Left lobe of liver (tissue), 2 donors: Measurements from ENCODE around the gene CENPU. TPM values are rescaled to one million over a fixed set of nuclear protein-coding genes. Genes with fewer than 3 reads are reported as not detected.

ENCODE experiments used
- ATAC-seq: fragments of 200-7000 bp; cut with Tn5 transposase; one replicate; pipeline ENCODE4 v1.9.1; 2020; ENCODE audit warnings: mild to moderate bottlenecking, moderate library complexity
- DNase-seq: peaks from one replicate; pipeline ENCODE4 v3.0.0-alpha.2; 2020; ENCODE audit warnings: low spot score
- total RNA-seq: library from RNA; stranded (reverse); gene quantifications from one replicate; pipeline ENCODE4 v1.2.1, GENCODE V29; 2021
- donor health status: DM: no; HTN: no; CAD: no; lungs with moderate emphysema.
- donor health status: DM: no; HTN: yes; CAD: no.

CENPU gene
- total RNA-seq, 1 donor from 2014 or later = 1.6 TPM

DNA sequence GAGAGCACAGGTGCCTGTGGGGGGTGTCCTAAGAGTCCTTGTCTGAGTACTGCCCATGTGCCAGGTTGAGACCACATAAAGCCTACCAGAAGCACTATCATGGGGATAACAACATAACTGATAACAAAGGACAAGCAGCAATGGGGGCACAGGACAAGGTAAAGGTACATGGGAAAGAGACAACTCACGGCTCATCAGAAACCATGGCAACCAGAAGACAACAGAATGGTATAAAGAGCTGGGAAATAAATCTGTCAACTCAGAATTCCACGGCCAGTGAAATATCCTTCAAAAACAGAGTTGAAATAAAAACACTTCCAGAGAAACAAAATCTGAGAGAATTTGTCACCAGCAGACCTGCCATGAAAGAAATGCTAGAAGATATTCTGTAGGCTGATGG lies 20.0 kb downstream of the CENPU start:
- ATAC-seq = no peak
- no peak for DNase-seq

DNA sequence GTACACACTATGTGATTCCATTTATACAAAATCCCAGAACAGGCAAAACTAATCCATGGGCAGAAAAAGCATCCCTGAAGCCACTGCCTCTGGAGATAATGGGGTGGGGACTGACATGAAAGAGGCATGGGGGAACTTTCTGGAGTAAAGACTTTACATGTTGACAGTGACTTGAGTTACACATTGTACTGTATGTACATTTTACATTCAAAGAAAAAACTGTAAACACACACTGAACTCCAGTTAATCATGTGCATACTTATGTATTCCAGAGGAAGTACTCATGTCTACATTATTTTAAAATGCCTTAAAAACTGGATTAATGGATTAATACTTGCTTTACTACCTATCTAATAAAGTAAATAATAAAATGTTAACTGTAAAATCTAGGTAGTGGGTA lies 21.6 kb downstream of the CENPU start:
- DNase-seq (no peak), ATAC-seq (no peak)

DNA sequence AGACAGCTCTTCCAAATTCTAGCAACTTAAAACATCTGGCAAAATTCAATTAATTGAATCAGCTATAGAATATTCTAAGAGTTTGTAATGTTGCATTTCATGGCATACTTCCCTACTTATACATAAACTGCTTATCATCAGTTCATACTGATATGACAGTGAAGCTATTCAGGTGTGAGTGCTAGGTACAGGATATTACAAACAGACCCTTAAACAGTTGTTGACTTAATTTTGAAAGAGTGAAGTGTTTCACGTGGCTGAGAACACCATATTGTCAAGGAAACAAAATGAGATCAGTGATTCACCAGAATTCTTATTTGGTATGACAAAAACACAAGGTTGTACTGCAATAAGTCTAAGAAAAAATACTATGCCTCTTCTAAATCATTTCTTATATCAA lies 27.4 kb downstream of the CENPU start:
- DNase-seq = no peak
- ATAC-seq = no peak

DNA sequence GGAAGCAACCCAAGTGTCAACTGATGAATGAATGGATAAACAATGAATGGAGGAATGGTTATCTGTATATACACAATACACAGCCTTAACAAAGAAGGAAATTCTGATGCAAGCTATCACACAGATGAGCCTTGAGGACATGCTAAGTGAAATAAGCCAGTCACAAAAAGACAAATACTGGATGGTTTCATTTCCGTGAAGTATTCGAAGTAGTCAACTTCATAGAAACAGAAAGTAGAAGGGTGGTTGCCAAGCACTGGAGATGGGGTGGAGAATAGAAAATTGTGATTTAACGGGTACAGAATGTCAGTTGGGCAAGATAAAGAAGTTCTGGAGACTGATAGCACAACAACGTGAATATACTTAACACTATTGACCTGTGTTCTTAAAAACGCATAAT lies 28.2 kb downstream of the CENPU start:
- ATAC-seq (no peak), DNase-seq (no peak)

DNA sequence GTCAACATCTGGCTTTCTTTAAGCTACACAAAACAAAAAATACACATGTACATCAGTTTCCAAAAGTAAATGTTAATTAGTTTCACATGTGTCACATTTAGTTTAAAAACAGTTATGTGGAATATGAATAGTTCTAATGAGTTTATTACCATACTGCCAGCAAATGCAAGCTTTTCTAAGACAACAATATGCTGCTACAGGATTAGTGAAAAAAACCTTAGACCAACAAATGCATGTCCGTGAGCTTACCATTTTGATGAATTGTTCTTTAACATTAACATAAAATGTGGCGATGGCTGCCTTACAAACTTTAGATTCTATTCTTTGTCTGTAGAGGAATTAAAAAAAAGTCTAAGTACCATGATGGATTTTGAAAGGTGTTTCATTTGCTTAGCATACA lies 31.8 kb downstream of the CENPU start:
- ATAC-seq = no peak
- DNase-seq = no peak

DNA sequence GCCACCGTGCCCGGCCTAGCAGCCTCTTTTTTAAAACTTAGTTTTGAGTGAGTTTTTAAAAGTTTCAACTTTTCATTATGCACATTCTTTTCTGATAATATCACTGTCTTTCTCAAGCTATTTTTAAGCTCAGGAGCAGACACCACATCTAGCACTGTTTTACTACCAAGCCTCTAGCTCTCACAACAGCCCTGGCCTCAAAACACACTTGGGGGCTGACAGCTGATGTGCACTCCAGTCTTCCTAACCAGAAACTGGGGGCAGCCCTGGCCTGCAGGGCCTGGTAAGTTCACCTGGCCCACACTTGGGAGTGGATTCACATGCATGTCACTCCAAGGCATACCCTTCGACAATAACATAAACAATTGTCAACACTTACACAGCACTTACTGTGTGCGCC lies 34.0 kb downstream of the CENPU start:
- DNase-seq = no peak

DNA sequence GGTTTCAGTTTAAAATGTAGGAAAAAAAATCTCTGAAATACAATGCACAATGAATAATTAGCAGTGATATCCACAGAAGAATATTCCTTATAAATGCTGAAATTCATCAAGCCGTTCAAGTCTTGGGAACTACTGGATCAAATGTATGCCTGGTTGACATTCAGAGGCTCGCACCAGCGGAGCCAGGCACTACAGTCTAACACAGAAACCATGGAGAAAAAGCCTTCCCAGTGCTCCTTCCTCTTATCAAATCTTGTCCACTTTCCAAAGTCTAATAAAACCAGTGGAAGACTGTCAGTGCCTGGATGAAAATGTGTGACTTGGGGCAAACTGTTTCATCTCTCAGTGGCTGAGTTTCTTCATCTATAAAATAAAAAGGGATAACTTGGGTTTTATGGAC lies 35.9 kb downstream of the CENPU start:
- DNase-seq = no peak
- ATAC-seq = no peak

More for the DNA sequence above, 34.0 kb downstream of the CENPU start:
- no peak for ATAC-seq

DNA sequence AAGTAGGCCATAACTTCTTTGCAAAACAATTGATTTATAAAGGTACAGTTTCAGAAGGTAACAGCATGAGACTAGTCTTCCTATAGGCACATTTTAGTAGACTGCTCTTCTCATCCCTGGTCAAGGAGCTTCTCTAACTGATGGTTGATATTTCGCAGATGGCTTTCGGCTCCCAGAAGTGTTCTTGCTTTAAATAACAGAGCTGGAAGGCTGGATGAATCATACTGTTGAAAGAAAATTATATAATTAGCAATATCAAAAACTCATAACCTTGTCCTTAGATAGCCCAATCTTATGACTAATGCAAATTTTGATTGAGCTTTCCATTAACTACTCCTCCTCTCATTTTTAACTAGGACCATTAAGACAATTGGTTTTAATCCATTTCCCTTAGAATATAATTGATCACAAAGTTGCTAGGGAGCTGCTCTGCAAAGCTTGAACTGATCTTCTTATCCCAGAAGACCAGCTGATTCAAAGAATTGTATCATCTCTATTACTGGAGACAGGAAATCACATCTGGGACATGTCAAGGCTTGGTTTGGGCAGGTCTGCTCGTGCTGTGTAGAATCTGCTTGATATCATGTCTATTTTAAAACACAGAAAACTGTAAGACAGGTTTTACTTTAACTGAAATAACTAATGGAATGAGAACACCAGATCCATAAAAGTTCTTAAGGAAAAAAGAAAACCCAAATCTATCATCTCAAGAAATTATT lies 38.6 kb downstream of the CENPU start:
- no peak for DNase-seq

DNA sequence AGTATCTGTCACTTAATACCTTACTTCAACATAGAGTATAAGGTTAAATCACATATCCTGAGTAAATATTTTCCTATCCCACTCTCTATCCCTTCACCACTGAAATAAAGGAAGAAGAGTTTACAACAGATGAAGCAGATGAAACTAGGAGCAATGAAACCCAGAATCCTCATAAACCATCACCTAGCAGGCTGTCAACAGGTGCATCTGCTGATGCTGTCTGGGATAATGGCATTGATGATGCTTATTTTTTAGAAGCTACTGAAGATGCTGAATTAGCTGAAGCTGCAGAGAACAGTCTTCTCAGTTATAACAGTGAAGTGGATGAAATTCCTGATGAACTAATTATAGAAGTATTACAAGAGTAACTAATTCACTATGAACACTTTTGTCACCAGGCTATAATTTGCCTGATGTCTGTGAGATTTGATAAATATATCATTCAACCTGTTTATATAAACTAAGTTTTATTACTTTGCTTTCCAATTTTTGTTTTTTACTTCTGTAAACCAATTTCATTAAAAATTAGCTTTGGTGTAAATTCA lies 39.4 kb downstream of the CENPU start:
- ATAC-seq (no peak), DNase-seq (no peak)

More for the DNA sequence above, 38.6 kb downstream of the CENPU start:
- ATAC-seq = no peak

DNA sequence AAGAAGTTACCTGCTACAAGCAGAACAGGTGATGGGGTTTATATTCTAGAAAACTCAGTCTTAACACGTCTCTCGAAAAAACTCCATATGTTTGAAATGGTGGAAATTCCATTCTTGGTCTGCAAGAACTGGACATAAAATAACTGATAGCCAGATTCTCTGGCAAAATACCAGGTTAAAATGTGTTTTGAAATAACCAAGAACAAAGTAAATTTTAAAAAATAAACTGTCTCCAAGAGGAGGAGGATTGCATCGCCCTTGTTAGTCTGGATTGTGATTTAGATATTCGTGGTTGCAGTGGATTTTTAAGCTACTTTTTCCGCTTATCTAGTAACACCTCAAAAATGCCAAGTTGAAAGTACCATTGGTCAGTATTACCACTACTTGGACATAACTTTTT lies 40.8 kb downstream of the CENPU start:
- ATAC-seq = no peak
- no peak for DNase-seq

DNA sequence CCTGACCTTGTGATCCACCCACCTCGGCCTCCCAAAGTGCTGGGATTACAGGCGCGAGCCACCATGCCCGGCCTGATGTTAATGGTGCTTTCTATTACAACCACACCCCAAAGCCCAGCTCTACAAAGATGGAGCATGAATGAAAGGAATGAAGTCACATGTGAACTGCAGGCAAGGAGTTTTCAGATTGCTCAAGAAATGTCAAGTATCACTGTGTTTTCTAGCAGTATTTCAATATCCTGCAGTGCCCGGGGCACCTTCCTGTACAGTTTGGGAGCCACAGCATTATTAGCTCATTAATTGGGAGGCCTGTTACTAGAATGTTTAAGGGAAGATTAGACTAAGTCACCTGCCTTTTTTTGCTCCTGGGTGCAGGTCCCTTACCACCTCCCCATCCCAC lies 44.2 kb downstream of the CENPU start:
- ATAC-seq (no peak), DNase-seq (no peak)

DNA sequence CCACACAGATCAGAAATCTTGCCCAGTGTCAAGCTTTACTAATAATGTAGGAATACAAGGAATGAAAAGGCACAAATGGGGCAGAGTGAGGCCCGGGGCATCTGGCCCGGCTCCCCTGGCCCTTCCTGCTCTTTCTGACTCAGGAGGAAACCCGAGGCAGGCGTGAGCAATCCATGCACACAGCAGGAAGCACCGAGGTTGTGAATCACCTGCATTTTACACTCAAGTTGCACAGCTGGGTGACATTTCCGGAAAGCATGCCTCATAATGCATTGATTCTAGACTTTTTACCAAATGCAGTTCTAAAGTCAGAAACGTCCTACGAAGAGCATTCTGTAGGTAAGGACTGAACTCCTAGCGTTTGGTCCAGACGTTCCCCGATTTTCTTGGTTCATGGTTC lies 45.4 kb downstream of the CENPU start:
- DNase-seq (no peak), ATAC-seq (no peak)

DNA sequence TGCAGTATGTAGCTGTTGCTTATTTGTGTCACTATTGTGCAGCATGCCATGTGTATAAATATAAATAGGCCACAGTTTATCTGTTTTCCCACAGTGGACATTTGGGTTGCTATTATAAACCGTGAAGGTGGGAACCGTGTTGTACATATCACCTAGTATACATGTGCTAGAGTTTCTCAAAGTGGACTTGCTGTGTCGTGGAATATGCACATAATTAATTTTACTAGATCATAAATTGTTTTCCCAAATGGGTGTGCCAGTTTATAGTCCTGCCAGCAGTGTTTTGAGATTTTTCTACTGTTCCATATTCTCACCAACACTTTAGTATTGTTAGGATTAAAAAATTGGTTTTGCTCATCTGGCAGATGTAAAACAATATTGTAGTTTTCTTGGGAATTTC lies 45.9 kb downstream of the CENPU start:
- no peak for ATAC-seq
- no peak for DNase-seq

DNA sequence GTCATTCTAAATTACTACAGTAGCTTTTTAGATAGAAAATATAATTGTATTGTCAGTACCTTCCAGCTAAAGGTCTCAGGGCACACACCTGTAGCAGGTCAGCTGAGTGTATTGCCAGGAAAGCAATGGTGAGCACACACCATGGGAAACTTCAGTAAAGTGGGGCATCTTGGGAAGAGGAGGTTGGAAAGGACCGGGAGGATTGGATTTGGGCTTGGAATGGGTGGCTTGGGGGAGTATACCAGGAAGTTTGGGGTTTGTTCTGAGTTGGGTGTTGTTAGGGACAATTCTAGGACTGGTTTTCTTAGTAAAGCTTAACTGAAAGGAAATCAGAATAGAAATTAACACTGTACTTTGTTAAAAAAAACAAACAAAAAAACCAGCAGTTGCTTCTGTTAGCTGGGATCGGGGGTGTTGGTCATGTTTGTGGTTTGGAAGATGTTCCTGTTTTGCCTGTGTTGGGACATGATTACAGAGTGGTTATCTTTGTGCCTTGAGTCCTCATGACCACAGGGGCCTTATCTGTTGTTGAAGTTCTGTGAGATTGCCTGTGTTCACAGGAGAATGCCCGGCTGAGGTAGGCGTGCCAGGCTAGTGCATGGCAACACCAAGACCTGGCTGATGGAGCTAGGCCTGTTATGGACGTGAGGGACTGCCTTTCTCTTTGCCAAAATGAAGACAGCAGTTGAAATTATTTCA lies 49.3 kb downstream of the CENPU start:
- DNase-seq = no peak

DNA sequence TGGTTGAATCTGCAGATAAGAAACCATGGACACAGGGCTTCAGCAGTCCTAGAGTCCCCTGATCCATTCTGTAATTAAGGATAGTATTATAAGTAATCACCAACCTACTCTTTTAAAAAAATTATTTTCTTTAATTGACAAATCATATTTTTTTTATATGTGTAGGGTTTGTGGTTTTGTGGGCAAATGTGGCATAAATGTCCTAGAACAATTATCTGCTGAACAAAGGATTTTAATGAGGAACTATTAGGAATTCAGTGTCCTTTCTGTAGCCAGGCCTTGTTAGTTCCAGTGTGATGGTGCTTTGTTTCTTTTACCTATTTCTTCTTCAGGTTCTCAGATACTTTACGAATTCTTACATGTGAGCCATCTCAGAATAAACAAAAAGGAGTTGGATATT lies 52.0 kb downstream of the CENPU start:
- ATAC-seq (no peak), DNase-seq (no peak)

More for the DNA sequence above, 49.3 kb downstream of the CENPU start:
- peak; percentile 33 for ATAC-seq

DNA sequence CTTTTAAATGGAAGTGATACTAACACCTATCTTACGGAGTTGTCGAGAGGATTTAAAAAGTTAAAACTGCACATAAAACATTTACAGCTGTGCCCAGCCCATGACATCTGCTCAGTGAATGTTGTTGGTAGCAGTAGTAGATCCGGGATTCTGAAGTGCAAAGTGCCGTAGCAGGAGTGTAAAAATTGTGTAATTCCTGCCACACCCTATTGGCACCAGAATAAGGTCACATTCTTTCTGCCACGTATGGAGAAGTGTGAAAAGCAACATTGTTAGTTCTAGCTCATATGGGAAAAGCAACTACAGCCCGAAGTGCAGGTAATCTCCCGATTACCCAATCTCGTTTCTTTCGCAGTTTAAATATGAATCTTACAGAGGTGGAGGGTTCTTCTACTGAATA lies 53.2 kb downstream of the CENPU start:
- DNase-seq (no peak), ATAC-seq (peak; percentile 48)

DNA sequence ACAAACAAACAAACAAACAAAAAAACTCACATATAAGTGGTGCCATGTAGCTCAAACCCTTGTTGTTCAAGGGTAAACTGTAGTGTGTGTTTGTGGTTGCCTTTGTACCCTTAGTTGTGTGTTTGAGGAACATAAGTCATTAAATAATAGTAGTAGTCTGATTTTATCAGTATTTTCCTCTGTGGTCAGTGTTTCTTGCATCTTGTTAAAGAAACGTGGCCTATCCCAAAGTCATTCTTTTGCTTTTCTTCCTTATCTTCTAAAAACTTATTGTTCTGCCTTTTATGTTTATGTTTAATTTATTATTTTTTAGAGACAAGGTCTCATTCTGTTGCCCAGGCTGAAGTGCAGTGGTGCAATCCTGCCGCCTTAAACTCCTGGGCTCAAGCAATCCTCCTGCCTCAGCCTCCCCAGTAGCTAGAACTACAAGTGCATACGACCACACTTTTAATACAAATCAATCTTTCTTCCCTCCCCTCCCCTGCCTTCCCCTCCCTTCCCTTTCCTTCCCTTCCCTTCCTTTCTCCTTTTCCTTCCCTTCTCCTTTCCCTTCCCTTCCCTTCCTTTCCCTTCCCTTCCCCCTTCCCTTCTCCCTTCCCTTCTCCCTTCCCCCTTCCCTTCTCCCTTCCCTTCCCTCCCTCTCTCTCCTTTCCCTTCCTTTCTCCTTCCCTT lies 57.9 kb downstream of the CENPU start:
- ATAC-seq = no peak
- DNase-seq = no peak

DNA sequence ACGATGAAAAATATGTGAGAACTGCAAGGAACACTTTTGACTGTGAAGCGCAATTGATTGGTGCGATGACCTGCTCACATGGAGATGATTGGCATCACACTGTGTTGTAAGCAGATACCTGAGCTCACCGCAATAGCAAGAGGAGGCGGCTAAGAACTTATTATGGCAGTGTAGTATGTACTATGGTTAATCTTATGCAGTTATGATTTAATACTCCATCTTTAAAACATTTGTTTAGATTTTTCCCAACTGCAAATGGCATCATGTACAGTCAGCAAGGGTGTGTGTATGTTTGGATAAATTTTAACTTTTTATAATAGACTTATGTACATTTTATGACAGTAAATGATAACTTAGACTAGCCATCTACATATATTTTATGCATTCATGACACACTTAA lies 58.9 kb downstream of the CENPU start:
- ATAC-seq = no peak
- DNase-seq = no peak

DNA sequence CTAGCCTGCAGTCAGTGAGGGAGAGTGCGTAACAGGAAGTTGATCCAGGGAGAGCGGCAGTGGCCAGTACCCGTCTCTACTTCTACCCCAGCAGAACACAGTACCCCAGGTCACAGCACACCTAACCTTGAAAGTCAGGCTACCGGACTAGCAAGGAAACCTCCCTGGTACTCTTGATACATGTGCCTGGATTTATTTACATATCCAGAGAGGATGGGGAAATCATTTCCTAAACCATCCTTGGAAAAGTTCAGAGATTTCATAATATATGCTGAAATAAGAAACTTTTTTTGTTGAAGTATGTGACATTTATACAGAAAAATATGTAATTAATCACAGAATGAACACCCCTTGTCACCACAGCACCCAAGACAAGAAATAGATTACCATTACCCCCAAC lies 59.9 kb downstream of the CENPU start:
- ATAC-seq = no peak

DNA sequence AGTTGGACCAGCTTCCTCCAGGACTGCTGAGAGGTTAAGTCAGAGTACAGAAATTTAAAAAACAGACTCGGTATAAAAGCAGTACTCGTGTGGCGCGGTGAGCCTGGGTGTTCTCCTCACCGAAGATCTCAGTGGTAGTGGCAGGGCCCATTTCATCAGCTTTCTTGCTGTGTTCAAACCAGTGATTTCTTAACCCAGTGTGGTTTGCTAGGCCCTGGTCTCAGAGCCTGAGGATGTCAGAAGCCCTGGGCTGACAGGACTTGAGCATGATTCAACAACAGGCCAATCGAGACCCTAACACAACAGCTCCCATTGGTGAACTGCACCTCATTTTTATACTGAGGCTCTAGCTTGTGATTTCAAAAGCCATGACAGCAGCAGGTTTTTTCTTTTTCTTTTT lies 61.2 kb downstream of the CENPU start:
- no peak for DNase-seq
- no peak for ATAC-seq

More for the DNA sequence above, 59.9 kb downstream of the CENPU start:
- no peak for DNase-seq

DNA sequence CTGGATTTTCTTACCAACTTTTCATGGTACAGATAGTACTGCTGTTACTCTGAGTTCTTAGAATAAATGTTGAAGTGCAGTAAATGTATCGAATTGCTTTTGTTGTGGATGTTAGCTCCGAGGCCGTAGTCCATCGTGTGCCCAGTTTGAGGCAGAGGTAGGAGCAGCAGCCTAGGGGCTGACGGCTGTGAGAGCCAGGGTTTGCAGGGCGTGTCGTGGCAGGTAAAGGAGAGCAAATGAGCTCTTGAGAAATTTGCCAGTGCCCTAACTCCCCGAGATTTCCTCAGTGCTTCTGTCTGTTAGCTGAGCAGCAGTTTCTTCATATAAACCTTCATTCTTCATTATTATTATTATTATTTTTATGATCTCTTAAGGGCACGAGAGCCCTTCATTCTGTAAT lies 62.8 kb downstream of the CENPU start:
- no peak for ATAC-seq
- no peak for DNase-seq

DNA sequence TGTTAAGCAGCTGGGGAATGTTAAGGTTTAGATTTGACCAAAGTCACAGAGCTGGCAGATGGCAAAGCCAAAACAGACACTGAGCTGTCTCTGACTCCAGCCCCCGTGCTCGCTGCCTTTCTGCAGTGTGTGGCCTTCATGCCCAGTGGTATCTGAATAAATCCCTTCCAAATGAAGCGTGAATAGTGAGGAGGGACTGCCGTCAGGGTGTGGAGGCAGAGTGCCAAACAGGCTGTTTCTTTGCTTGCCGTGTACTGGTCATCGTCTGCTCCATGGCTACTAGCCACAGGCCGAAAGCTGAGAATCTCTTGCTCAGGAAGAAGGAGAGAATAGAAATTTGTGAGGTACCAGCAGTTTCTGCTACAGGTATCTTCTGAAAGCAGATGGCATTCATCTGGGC lies 64.6 kb downstream of the CENPU start:
- ATAC-seq (no peak), DNase-seq (no peak)
